HG02678 (cell line): ENCODE measurements around the gene CPNE5.

Experiments used
- ATAC-seq: cut with Tn5 transposase; IDR thresholded peaks from one replicate; pipeline ENCODE4 v1.9.1; 2021; ENCODE audit warnings: mild to moderate bottlenecking, moderate library complexity; ENCODE audit not compliant: unreplicated experiment

Gene CPNE5

GRCh38 chr6:36858407-36858981, 19.2 kb upstream of the CPNE5 start:
- no peak for ATAC-seq

DNA sequence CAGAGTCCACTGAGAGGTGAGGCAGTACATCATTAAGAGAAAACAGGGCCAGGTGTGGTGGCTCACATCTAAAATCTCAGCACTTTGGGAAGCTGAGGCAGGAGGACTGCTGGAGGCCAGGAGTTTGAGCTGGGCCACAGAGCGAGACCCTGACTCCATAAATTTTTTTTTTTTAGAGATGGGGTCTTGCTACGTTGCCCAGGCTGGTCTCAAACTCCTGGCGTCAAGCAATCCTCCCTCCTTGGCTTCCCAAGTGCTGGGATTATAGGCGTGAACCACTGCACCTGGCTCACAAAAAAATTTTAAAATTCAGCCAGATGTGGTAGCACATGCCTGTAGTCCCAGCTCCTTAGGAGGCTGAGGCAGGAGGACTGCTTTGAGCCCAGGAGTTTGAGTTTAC, 18.1 kb upstream of the CPNE5 start:
- ATAC-seq, result no peak

DNA sequence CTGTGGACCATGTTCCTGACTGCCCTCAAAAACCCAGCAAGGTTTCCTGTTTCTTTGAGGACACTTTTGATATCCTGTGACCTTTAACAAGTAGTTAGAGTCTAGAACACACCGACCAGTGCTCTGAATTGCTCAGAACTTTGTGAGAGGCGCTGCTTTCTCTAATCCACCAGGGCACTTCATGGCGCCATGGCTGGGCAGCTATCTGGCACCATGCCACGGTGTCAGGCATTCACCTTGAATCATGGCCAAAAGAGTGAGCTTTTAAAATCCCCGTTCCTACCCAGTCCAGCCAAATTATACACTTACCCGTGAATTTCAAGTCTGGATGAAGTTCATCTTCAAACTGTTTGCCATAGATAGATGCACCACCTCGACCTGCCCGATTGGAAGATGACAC, 17.0 kb upstream of the CPNE5 start:
- no peak for ATAC-seq

- no peak for ATAC-seq
These were observed 16.5 kb upstream of the CPNE5 start for GRCh38 chr6:36855750-36856149.

GRCh38 chr6:36853325-36853724, 14.1 kb upstream of the CPNE5 start:
- no peak for ATAC-seq

- no peak for ATAC-seq
These were observed 13.4 kb upstream of the CPNE5 start for GRCh38 chr6:36852481-36853147.

- no peak for ATAC-seq
These were observed 12.4 kb upstream of the CPNE5 start for GRCh38 chr6:36851626-36852025.

GRCh38 chr6:36851149-36851614, 11.9 kb upstream of the CPNE5 start:
- ATAC-seq, result no peak

GRCh38 chr6:36850021-36850420, 10.8 kb upstream of the CPNE5 start:
- no peak for ATAC-seq

DNA sequence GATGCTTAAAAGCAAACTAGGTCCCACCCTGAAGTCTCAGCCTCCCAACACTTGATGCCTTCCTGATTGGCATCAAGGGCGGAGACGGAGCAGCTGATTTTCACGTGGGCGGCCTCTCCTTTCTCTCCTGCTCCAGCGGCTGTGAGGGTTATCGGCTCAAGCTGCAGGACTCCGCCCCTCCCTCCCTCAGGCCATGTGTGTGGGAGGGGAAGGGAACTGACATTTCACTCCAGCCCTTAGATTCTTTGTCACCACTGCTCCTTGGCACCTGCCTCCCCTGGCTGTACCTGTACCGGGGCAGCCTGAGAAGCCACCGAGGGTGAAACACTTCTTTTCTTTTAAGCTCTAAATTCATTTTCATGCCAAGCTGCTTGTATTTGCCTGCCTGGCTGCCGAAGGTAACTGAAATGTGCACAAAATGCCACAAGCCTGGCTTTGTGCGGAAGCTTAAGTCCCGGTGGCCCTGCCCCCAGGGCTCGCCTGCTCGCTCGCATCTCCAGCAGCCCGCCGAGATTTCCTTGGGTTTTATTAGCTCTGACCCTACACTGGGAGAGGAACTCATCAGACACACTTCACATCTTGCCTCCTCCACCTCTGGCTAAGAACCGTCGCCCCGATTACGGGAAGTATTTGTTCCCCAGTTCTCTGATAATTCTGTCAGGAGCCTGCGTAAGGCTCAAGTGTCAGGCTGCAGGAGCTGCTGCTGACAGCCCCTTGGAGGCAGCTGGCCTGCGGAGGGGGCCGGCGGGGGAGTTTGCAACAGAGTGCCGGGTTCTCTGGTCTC, 9.6 kb upstream of the CPNE5 start:
- no peak for ATAC-seq

DNA sequence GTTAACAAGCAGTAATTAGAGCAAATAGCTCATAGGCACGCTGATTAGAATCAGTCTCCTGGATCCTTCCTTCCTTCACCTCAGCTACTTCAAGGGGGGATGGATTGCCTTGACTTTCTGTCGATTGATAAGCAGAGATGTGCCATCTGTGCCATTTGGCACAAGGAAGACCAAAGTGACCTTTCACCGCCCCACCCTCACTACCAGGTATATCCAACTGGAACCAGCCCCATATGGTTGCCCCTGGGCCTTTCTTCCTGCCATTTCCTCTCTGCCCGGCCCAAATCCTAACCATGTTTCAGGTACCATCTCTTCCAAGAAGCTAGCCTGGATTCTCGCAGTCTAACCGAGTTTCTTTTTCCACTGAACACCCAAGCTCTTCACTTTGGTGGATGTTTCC, 8.7 kb upstream of the CPNE5 start:
- no peak for ATAC-seq

DNA sequence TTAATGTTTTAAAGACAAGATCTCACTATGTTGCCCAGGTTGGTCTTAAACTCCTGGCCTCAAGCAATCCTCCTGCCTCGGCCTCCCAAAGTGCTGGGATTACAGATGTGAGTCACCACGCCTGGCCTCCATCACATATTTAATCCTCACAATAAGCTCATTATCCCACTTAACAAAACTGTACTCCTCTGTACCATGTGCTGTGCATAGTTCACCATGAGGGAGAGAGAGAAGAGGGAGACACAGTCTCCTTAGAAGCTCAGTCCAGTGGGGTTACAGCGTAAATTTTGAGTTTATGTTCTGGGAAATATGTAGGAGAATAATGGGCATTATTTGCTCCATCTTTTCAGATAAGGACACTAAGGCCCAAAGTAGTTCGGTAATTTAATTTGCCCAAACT, 7.9 kb upstream of the CPNE5 start:
- ATAC-seq, result no peak

DNA sequence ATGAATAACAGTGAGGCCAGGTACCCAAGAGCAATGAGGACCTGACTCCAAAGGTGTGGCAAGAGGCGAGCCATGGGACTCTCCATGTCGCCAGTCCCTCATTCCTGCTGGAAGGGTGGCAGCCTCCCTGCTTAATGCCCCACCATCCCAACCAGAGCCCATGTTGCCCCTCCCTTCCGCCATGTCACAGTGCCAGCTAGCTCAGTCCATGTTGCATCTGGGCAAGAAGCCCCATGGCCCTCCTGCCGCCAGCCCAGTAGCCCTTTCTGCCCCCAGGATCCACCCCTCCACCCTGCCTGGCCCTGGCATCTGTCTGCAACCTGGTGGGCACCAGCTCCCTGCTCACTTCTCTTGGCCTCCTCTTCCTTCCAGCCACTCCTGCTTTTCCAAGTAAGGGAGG, 6.0 kb upstream of the CPNE5 start:
- ATAC-seq, result no peak

- ATAC-seq, result no peak
These were observed 5.3 kb upstream of the CPNE5 start for GRCh38 chr6:36844232-36845170.

- ATAC-seq, result no peak
These were observed 3.9 kb upstream of the CPNE5 start for GRCh38 chr6:36843170-36843569.

- no peak for ATAC-seq
These were observed 2.5 kb upstream of the CPNE5 start for GRCh38 chr6:36841756-36842155.

- ATAC-seq, result no peak
These were observed 1.5 kb upstream of the CPNE5 start for GRCh38 chr6:36840432-36841403.

DNA sequence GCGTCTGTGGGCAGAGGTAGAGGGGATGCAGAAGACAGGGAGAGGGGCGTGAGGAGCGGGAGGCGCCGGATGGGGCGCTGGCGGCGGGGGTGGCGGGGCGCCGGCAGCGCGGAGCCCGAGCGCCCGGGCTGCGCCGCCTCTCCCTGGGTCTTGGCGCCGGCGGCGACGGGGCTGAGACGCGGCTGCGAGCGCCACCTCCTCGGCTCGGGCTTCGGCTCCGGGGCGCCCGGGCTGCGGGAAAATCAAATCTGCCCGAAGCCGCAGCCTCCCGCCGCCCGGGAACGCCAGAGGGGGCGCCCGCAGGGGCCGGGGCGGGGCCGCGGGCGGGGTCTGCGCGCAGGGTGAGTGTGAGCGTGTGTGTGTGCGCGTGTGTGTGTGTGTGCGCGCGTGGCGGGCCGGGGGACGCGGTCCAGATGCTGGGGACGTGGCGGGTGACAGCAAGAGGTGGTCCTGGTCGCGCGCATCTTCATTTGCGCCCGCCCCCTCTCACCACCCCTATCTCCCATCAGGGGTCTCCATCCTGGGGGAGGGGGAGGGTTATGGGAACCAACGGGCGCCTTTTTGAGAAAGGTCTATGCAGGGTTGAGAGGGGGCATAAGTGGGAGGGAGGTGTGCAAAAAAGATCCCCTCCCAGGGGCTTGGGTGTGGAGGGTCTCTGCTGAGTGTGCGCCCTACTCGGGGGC, 646 bp upstream of the CPNE5 start:
- ATAC-seq, result no peak

GRCh38 chr6:36837686-36838085, 1.6 kb downstream of the CPNE5 start:
- ATAC-seq, result no peak
